ENCODE measurements around the gene ATP10A. TPM values are rescaled to one million over a fixed set of nuclear protein-coding genes. Genes with fewer than 3 reads are reported as not detected.

Gene ATP10A
- total RNA-seq, 2 experiments from 2014 or later = 20.5 to 22.4 TPM

- ChIA-PET POLR2A (no interaction called here), CTCF (interaction anchor here (0.6 to 1.7 kb wide), 3 partner anchors 21 to 282 kb away, joined by 3 to 6 read pairs (median 3); no protein-coding TSS in a partner anchor)
- H3K27ac Mint-ChIP-seq = no peak overlapping the region
- no peaks in the 10 kb centered on the region for H3K27me3 Mint-ChIP-seq
- no peak for DNase-seq
- ATAC-seq = no peak
- no peaks in the 10 kb centered on the region for H3K4me1 Mint-ChIP-seq
- intact Hi-C loops (cut with DNase I, micrococcal nuclease) = no loop called here
- peaks cover 30% of the 10 kb centered on the region for H3K36me3 Mint-ChIP-seq (ENCODE audit: low read depth)
- no peak overlapping the region for H3K4me3 Mint-ChIP-seq
- no peaks in the 10 kb centered on the region for H3K9me3 Mint-ChIP-seq (ENCODE audit: low read depth)
Observed at GRCh38 chr15:25689592-25689991, 173.5 kb downstream of the ATP10A start.

- DNase-seq (no peak), ATAC-seq (no peak)
- POLR2A ChIA-PET = no interaction called here
- CTCF ChIA-PET = interaction anchor here (1.7 kb wide), 1 partner anchor 246 kb away, joined by 6 read pairs; no protein-coding TSS in a partner anchor
- no peaks in the 10 kb centered on the region for H3K4me1 Mint-ChIP-seq
- H3K27me3 Mint-ChIP-seq = no peaks in the 10 kb centered on the region
- H3K36me3 Mint-ChIP-seq (ENCODE audit: low read depth) = peaks cover 32% of the 10 kb centered on the region
- intact Hi-C loops (cut with DNase I, micrococcal nuclease) = no loop called here
- H3K4me3 Mint-ChIP-seq = no peak overlapping the region
- no peaks in the 10 kb centered on the region for H3K9me3 Mint-ChIP-seq (ENCODE audit: low read depth)
- no peak overlapping the region for H3K27ac Mint-ChIP-seq
Observed at GRCh38 chr15:25688166-25688565, 175.0 kb downstream of the ATP10A start.

GRCh38 chr15:25687689-25688088 is 175.4 kb downstream of the ATP10A start:
- CTCF ChIA-PET = no interaction called here
- Mint-ChIP-seq H3K27ac (no peak overlapping the region), H3K9me3 (ENCODE audit: low read depth) (no peaks in the 10 kb centered on the region), H3K27me3 (no peaks in the 10 kb centered on the region), H3K4me3 (no peak overlapping the region), H3K4me1 (no peaks in the 10 kb centered on the region), H3K36me3 (ENCODE audit: low read depth) (peaks cover 35% of the 10 kb centered on the region)
- intact Hi-C loops (cut with DNase I, micrococcal nuclease) = no loop called here
- ATAC-seq (no peak), DNase-seq (no peak)
- POLR2A ChIA-PET = no interaction called here

GRCh38 chr15:25687276-25687675 is 175.9 kb downstream of the ATP10A start:
- POLR2A ChIA-PET = no interaction called here
- no peak for ATAC-seq

GRCh38 chr15:25686780-25687179 is 176.3 kb downstream of the ATP10A start:
- H3K27me3 Mint-ChIP-seq = no peaks in the 10 kb centered on the region
- CTCF ChIA-PET = no interaction called here
- no peak overlapping the region for H3K4me3 Mint-ChIP-seq
- no peaks in the 10 kb centered on the region for H3K9me3 Mint-ChIP-seq (ENCODE audit: low read depth)
- ATAC-seq (no peak), DNase-seq (no peak)
- H3K27ac Mint-ChIP-seq = no peak overlapping the region
- POLR2A ChIA-PET = no interaction called here
- H3K4me1 Mint-ChIP-seq = no peaks in the 10 kb centered on the region
- intact Hi-C loops (cut with DNase I, micrococcal nuclease) = no loop called here
- peaks cover 36% of the 10 kb centered on the region for H3K36me3 Mint-ChIP-seq (ENCODE audit: low read depth)

More at GRCh38 chr15:25687276-25687675, 175.9 kb downstream of the ATP10A start:
- no peaks in the 10 kb centered on the region for H3K9me3 Mint-ChIP-seq (ENCODE audit: low read depth)
- CTCF ChIA-PET = no interaction called here
- DNase-seq = no peak
- peaks cover 34% of the 10 kb centered on the region for H3K36me3 Mint-ChIP-seq (ENCODE audit: low read depth)
- H3K4me1 Mint-ChIP-seq = no peaks in the 10 kb centered on the region
- intact Hi-C loops (cut with DNase I, micrococcal nuclease) = no loop called here
- H3K4me3 Mint-ChIP-seq = no peak overlapping the region
- H3K27me3 Mint-ChIP-seq = no peaks in the 10 kb centered on the region
- no peak overlapping the region for H3K27ac Mint-ChIP-seq

- peaks cover 47% of the 10 kb centered on the region for H3K36me3 Mint-ChIP-seq (ENCODE audit: low read depth)
- no peaks in the 10 kb centered on the region for H3K9me3 Mint-ChIP-seq (ENCODE audit: low read depth)
- ChIA-PET POLR2A (no interaction called here), CTCF (interaction anchor here (0.9 to 1.3 kb wide), 3 partner anchors 25 to 176 kb away, joined by 3 read pairs; no protein-coding TSS in a partner anchor)
- no peak overlapping the region for H3K27ac Mint-ChIP-seq
- H3K4me3 Mint-ChIP-seq = no peak overlapping the region
- H3K4me1 Mint-ChIP-seq = no peaks in the 10 kb centered on the region
- DNase-seq (no peak), ATAC-seq (no peak)
- H3K27me3 Mint-ChIP-seq = no peaks in the 10 kb centered on the region
- intact Hi-C loops (cut with DNase I, micrococcal nuclease) = no loop called here
Observed at GRCh38 chr15:25684521-25685431, 178.4 kb downstream of the ATP10A start.

- Mint-ChIP-seq H3K27me3 (no peaks in the 10 kb centered on the region), H3K36me3 (ENCODE audit: low read depth) (peaks cover 51% of the 10 kb centered on the region), H3K4me3 (no peak overlapping the region), H3K27ac (no peak overlapping the region), H3K9me3 (ENCODE audit: low read depth) (no peaks in the 10 kb centered on the region), H3K4me1 (no peaks in the 10 kb centered on the region)
- CTCF ChIA-PET = interaction anchor here (0.6 to 1.3 kb wide), 3 partner anchors 53 to 175 kb away, joined by 3 read pairs; no protein-coding TSS in a partner anchor
- DNase-seq (no peak), ATAC-seq (no peak)
- POLR2A ChIA-PET = no interaction called here
- intact Hi-C loops (cut with DNase I, micrococcal nuclease) = no loop called here
Observed at GRCh38 chr15:25683911-25684310, 179.2 kb downstream of the ATP10A start.

GRCh38 chr15:25683415-25683814 is 179.7 kb downstream of the ATP10A start:
- ATAC-seq (no peak), DNase-seq (no peak)
- H3K4me3 Mint-ChIP-seq = no peak overlapping the region
- peaks cover 55% of the 10 kb centered on the region for H3K36me3 Mint-ChIP-seq (ENCODE audit: low read depth)
- no peaks in the 10 kb centered on the region for H3K4me1 Mint-ChIP-seq
- intact Hi-C loops (cut with DNase I, micrococcal nuclease) = no loop called here
- H3K9me3 Mint-ChIP-seq (ENCODE audit: low read depth) = no peaks in the 10 kb centered on the region
- H3K27me3 Mint-ChIP-seq = no peaks in the 10 kb centered on the region
- POLR2A ChIA-PET = no interaction called here
- H3K27ac Mint-ChIP-seq = no peak overlapping the region
- CTCF ChIA-PET = interaction anchor here (0.6 to 1.3 kb wide), 3 partner anchors 53 to 175 kb away, joined by 3 read pairs; no protein-coding TSS in a partner anchor

GRCh38 chr15:25682340-25682739 is 180.8 kb downstream of the ATP10A start:
- Mint-ChIP-seq H3K27ac (no peak overlapping the region), H3K27me3 (no peaks in the 10 kb centered on the region), H3K36me3 (ENCODE audit: low read depth) (peaks cover 62% of the 10 kb centered on the region), H3K9me3 (ENCODE audit: low read depth) (no peaks in the 10 kb centered on the region), H3K4me3 (no peak overlapping the region), H3K4me1 (no peaks in the 10 kb centered on the region)
- ChIA-PET POLR2A (no interaction called here), CTCF (no interaction called here)
- no peak for DNase-seq
- intact Hi-C loops (cut with DNase I, micrococcal nuclease) = no loop called here
- ATAC-seq = no peak

GRCh38 chr15:25680686-25681025 is 182.5 kb downstream of the ATP10A start:
- Mint-ChIP-seq H3K36me3 (ENCODE audit: low read depth) (peaks cover 62% of the 10 kb centered on the region), H3K27ac (no peak overlapping the region)
- intact Hi-C loops (cut with DNase I, micrococcal nuclease) = no loop called here

GRCh38 chr15:25679964-25680685 is 183.0 kb downstream of the ATP10A start:
- Mint-ChIP-seq H3K27ac (no peak overlapping the region), H3K4me3 (no peak overlapping the region), H3K36me3 (ENCODE audit: low read depth) (peaks cover 59% of the 10 kb centered on the region), H3K27me3 (no peaks in the 10 kb centered on the region), H3K9me3 (ENCODE audit: low read depth) (peaks cover 1% of the 10 kb centered on the region), H3K4me1 (no peaks in the 10 kb centered on the region)
- no peak for DNase-seq
- POLR2A ChIA-PET = no interaction called here
- CTCF ChIA-PET = no interaction called here
- intact Hi-C loops (cut with DNase I, micrococcal nuclease) = no loop called here
- no peak for ATAC-seq

More at GRCh38 chr15:25680686-25681025, 182.5 kb downstream of the ATP10A start:
- POLR2A ChIA-PET = no interaction called here
- DNase-seq (no peak), ATAC-seq (no peak)
- CTCF ChIA-PET = no interaction called here
- Mint-ChIP-seq H3K4me1 (no peaks in the 10 kb centered on the region), H3K9me3 (ENCODE audit: low read depth) (no peaks in the 10 kb centered on the region), H3K4me3 (no peak overlapping the region), H3K27me3 (no peaks in the 10 kb centered on the region)

GRCh38 chr15:25679492-25679891 is 183.6 kb downstream of the ATP10A start:
- Mint-ChIP-seq H3K4me1 (no peaks in the 10 kb centered on the region), H3K36me3 (ENCODE audit: low read depth) (peaks cover 53% of the 10 kb centered on the region), H3K27ac (no peak overlapping the region), H3K4me3 (no peak overlapping the region), H3K27me3 (no peaks in the 10 kb centered on the region), H3K9me3 (ENCODE audit: low read depth) (peaks cover 2% of the 10 kb centered on the region)
- ChIA-PET POLR2A (no interaction called here), CTCF (no interaction called here)
- ATAC-seq (no peak), DNase-seq (no peak)
- intact Hi-C loops (cut with DNase I, micrococcal nuclease) = no loop called here
